Measurements from ENCODE around the gene SPRN. TPM values are rescaled to one million over a fixed set of nuclear protein-coding genes. Genes with fewer than 3 reads are reported as not detected.

SPRN gene
- total RNA-seq, 4 donors from 2014 or later: 0.13 to 0.19 TPM; not detected in 2

- no peak for DNase-seq (ENCODE audit: low spot score in 2 of 2)
- TF ChIP-seq, protein P1, sequence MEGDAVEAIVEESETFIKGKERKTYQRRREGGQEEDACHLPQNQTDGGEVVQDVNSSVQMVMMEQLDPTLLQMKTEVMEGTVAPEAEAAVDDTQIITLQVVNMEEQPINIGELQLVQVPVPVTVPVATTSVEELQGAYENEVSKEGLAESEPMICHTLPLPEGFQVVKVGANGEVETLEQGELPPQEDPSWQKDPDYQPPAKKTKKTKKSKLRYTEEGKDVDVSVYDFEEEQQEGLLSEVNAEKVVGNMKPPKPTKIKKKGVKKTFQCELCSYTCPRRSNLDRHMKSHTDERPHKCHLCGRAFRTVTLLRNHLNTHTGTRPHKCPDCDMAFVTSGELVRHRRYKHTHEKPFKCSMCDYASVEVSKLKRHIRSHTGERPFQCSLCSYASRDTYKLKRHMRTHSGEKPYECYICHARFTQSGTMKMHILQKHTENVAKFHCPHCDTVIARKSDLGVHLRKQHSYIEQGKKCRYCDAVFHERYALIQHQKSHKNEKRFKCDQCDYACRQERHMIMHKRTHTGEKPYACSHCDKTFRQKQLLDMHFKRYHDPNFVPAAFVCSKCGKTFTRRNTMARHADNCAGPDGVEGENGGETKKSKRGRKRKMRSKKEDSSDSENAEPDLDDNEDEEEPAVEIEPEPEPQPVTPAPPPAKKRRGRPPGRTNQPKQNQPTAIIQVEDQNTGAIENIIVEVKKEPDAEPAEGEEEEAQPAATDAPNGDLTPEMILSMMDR (IDR thresholded peaks at IDR 0.05): no peak
- no peak for TF ChIP-seq POLR2A (IDR thresholded peaks at IDR 0.05)
- WGBS, 2 donors: 97% methylated on average over 2 of the region's 2 CpGs
- H3K4me3 ChIP-seq (ENCODE audit: low read depth, poor library complexity, severe bottlenecking): no peak overlapping the region
- intact Hi-C loops (cut with DNase I; ENCODE audit: low total_unique reads): no loop called here
Measured at GRCh38 chr10:133385214-133385613, 39.2 kb downstream of the SPRN start.

DNA sequence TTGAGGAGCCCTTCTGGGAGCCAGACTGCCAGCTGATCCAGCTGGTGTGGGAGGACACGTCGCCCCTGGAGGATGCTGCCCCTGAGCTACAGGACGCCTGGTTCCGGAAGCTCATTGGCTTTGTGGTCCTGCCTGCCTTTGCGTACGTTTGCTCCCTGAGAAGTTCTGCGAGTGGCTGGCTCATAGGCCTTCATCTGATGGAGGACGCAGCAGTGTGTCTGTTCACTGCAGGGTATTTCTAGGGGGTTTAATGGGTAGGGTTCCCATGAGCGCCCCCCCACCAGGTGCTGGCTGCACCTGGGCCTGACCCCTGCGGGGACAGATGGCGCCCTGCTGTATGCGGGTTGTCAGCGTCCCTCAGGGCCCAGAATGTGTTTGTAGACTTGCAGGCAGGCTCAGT is 40.4 kb downstream of the SPRN start:
- TF ChIP-seq, protein P1 (IDR thresholded peaks at IDR 0.05): no peak
- no peak for TF ChIP-seq POLR2A (IDR thresholded peaks at IDR 0.05)
- DNase-seq (ENCODE audit: low spot score in 2 of 2): no peak
- intact Hi-C loops (cut with DNase I; ENCODE audit: low total_unique reads): no loop called here
- 88 to 91% methylated on average over 8 to 13 of the region's 13 CpGs for WGBS, 2 donors
- no peak overlapping the region for H3K4me3 ChIP-seq (ENCODE audit: low read depth, poor library complexity, severe bottlenecking)

DNA sequence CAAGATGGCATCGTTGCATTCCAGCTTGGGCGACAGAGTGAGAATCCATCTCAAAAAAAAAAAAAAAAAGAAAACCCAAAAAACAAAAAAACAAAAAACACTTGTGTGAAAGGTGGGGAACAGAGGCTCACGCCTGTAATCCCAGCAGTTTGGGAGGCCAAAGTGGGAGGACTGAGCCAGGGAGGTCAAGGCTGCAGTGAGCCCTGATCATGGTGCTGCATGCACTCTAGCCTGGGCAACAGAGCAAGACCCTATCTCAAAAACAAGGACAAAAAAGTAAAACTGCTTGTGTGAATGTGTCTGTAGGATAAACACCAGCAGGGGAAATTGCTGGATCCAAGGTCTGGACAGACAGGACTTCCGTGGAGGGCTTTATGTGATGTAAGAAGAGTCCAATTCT is 40.9 kb downstream of the SPRN start:
- DNase-seq (ENCODE audit: low spot score in 2 of 2): no peak
- intact Hi-C loops (cut with DNase I; ENCODE audit: low total_unique reads): no loop called here
- no peak overlapping the region for H3K4me3 ChIP-seq (ENCODE audit: low read depth, poor library complexity, severe bottlenecking)
- 93 to 94% methylated on average over 4 of the region's 4 CpGs for WGBS, 2 donors
- no peak for TF ChIP-seq POLR2A (IDR thresholded peaks at IDR 0.05)
- TF ChIP-seq, protein P1 (IDR thresholded peaks at IDR 0.05): no peak

GRCh38 chr10:133381036-133381435 is 43.4 kb downstream of the SPRN start:
- H3K4me3 ChIP-seq (ENCODE audit: low read depth, poor library complexity, severe bottlenecking): no peak overlapping the region
- DNase-seq (ENCODE audit: low spot score in 2 of 2): no peak
- WGBS, 2 donors: 88 to 97% methylated on average over 8 of the region's 8 CpGs
- intact Hi-C loops (cut with DNase I; ENCODE audit: low total_unique reads): no loop called here
- TF ChIP-seq, protein P1 (IDR thresholded peaks at IDR 0.05): no peak
- no peak for TF ChIP-seq POLR2A (IDR thresholded peaks at IDR 0.05)

DNA sequence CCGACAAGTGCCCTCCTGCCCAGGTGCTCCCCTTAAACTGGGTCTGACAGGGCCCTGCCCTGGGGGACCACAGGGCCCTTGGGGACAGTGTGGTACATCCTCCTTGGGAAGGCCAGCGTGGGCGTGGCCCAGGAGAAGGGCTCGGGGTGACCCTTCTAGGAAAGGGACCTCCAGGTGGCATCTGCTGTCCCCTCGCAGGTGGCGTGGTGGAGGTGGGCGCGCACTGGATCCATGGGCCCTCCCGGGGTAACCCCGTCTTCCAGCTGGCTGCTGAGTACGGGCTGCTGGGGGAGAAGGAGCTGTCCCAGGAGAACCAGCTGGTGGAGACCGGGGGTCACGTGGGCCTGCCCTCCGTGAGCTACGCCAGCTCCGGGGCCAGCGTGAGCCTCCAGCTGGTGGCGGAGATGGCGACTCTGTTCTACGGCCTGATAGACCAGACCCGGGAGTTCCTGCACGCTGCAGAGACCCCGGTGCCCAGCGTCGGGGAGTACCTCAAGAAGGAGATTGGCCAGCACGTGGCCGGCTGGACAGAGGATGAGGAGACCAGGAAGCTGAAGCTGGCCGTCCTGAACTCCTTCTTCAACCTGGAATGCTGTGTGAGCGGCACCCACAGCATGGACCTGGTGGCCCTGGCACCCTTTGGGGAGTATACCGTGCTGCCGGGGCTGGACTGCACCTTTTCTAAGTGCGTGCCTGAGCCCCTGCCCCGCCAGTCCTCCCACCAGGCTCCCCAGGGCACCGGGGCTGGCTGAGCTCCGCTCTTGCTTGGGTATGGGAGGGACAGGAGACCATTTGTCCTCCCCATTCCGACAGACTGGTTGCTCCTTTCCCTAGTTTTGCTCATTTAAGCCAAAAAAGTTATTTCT is 44.4 kb downstream of the SPRN start:
- DNase-seq (ENCODE audit: low spot score in 2 of 2): no peak
- 92 to 94% methylated on average over 23 to 25 of the region's 36 CpGs for WGBS, 2 donors

More for the DNA sequence above, 44.4 kb downstream of the SPRN start:
- intact Hi-C loops (cut with DNase I; ENCODE audit: low total_unique reads): no loop called here
- H3K4me3 ChIP-seq (ENCODE audit: low read depth, poor library complexity, severe bottlenecking): no peak overlapping the region
- TF ChIP-seq, protein P1 (IDR thresholded peaks at IDR 0.05): no peak
- no peak for TF ChIP-seq POLR2A (IDR thresholded peaks at IDR 0.05)

Measured in lower leg skin (tissue), 4 donors.